ENCODE data around the gene MT1M. TPM values are rescaled to one million over a fixed set of nuclear protein-coding genes. Genes with fewer than 3 reads are reported as not detected.

MT1M gene
- total and polyA plus RNA-seq, 2 of the 8 experiments (the other 6 are each of a cell fraction or from before 2014, with no cell fraction given) = 2.1 TPM; not detected in 1

DNA sequence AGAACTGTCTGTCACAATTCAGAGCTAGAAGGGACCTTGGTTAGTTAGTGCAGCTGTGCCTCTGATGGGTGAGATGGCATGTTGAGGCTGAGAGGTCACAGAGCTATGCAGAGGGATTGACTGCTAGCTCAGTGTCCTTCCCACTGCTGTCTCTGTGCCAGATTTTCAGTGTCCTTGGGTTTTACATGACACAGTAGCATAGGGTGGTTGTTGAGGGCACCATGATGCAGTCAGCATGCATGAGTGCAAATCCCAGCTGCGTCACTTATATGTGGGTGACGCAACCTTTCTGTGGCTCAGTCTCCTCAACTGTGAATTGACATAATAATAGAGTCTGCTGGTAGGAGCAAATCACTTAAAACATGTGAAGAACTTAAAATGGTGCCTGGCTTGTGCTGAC, 8.7 kb downstream of the MT1M start:
- H3K23me2 ChIP-seq (ENCODE audit: low read depth, low read length) = peaks cover 9% of the 10 kb centered on the region
- H3K36me3 ChIP-seq (ENCODE audit: control insufficient read depth in 2 of 4, insufficient read depth in 4 of 4, low read length in 3 of 4) = no peaks in the 10 kb centered on the region
- POLR2A ChIA-PET (ENCODE audit: partially characterized antibody) = interaction anchor here (1.0 to 6.3 kb wide), 5 partner anchors 14 to 43 kb away, joined by 3 to 30 read pairs (median 4); partner anchors contain the start of gene MT1F
- H3K4me3 ChIP-seq (ENCODE audit: extremely low read depth in 1 of 4, insufficient read depth in 2 of 4, low read depth in 3 of 4, low read length in 4 of 4) = no peak overlapping the region
- no peak overlapping the region for H2BK12ac ChIP-seq (ENCODE audit: low read depth, low read length)
- CTCF ChIA-PET (ENCODE audit: partially characterized antibody) = interaction anchor here (0.6 to 4.1 kb wide), 10 partner anchors 10 to 279 kb away, joined by 3 to 28 read pairs (median 3); partner anchors contain the start of gene MT1B
- H2BK20ac ChIP-seq (ENCODE audit: low read length) = no peak overlapping the region; the same call in 1 of the 2 replicates
- no peak overlapping the region for H2BK5ac ChIP-seq (ENCODE audit: low read depth, low read length)
- peaks cover 3 to 17% (median 6%) of the 10 kb centered on the region in 4 experiments for H3K4me1 ChIP-seq (replicated peaks in 1 of 4; ENCODE audit: control insufficient read depth in 3 of 4, insufficient read depth in 4 of 4, low read length in 3 of 4)
- H2AK5ac ChIP-seq (ENCODE audit: low read depth, low read length) = no peak overlapping the region
- no peak overlapping the region for H3K56ac ChIP-seq (replicated peaks; ENCODE audit: insufficient read length, low read depth, low read length)
- H3K14ac ChIP-seq (ENCODE audit: insufficient read length) = no peak overlapping the region
- H4K8ac ChIP-seq (ENCODE audit: extremely low read depth, insufficient read depth, low read length) = no peak overlapping the region
- no peak overlapping the region for H2BK15ac ChIP-seq (ENCODE audit: low read length)
- H4K20me1 ChIP-seq (replicated peaks in 1 of 2; ENCODE audit: control insufficient read depth in 1 of 2, insufficient read depth in 2 of 2, low read length in 2 of 2) = peaks cover 5 to 31% of the 10 kb centered on the region in 2 experiments
- FAIRE-seq (no peak), DNase-seq (ENCODE audit: low read depth in 1 of 2, low spot score in 2 of 2) (no peak)
- no peak overlapping the region for H3K18ac ChIP-seq (ENCODE audit: extremely low read depth, low read length)
- no peak overlapping the region for H2AFZ ChIP-seq (ENCODE audit: low read length)
- no peak overlapping the region for H3K4me2 ChIP-seq (ENCODE audit: insufficient read depth in 1 of 2, low read depth in 2 of 2, low read length in 2 of 2)
- H2BK120ac ChIP-seq (replicated peaks; ENCODE audit: low read depth, low read length) = no peak overlapping the region
- TF ChIP-seq CEBPB (IDR thresholded peaks at IDR 0.05; ENCODE audit: low read depth, low read length) = peak; percentile 19; the same call in 1 of the 2 replicates
- no peak for TF ChIP-seq POLR2A (IDR thresholded peaks at IDR 0.05; ENCODE audit: control extremely low read depth in 1 of 2, low read depth in 2 of 2, low read length in 2 of 2)
- TF ChIP-seq CHD2 (IDR thresholded peaks at IDR 0.05; ENCODE audit: low read length) = no peak
- no peak for TF ChIP-seq FOSL1 (IDR thresholded peaks at IDR 0.05; ENCODE audit: insufficient read depth, low read depth, low read length)
- no peak for TF ChIP-seq SIN3A (conservative IDR thresholded peaks at IDR 0.05 in 1 of 2, IDR thresholded peaks at IDR 0.05 in 1 of 2; ENCODE audit: low read depth in 1 of 2, low read length in 2 of 2)
- no peak overlapping the region for H4K5ac ChIP-seq (ENCODE audit: insufficient read length, low read depth, low read length)
- H3K79me2 ChIP-seq (ENCODE audit: control insufficient read depth in 1 of 2, insufficient read depth in 2 of 2, low read length in 2 of 2) = no peaks in the 10 kb centered on the region
- peaks cover 87 to 100% (median 99%) of the 10 kb centered on the region in 4 experiments for H3K27me3 ChIP-seq (replicated peaks in 1 of 4; ENCODE audit: control insufficient read depth in 3 of 4, extremely low read depth in 1 of 4, insufficient read depth in 3 of 4, low read length in 3 of 4)
- no peak overlapping the region for H3K9ac ChIP-seq (replicated peaks in 1 of 4; ENCODE audit: extremely low read depth in 1 of 4, low read depth in 3 of 4, low read length in 3 of 4)
- H3K4ac ChIP-seq (replicated peaks; ENCODE audit: insufficient read length, low read depth, low read length) = no peak overlapping the region
- 68% methylated on average over 2 of the region's 2 CpGs; no CpG with 5 or more reads in 1 of the 2 experiments for WGBS, 2 experiments (ENCODE audit: extremely low coverage in 1 of 2, insufficient coverage in 1 of 2, insufficient read length in 1 of 2, insufficient replicate concordance in 2 of 2, low coverage in 1 of 2, low lambda C conversion rate in 2 of 2, missing lambda C conversion rate in 1 of 2)
- H3K27ac ChIP-seq (ENCODE audit: low read depth, low read length) = no peak overlapping the region
- no peak overlapping the region for H4K91ac ChIP-seq (replicated peaks; ENCODE audit: insufficient read length, low read length)
- no peak overlapping the region for H3K23ac ChIP-seq (ENCODE audit: insufficient read length)
- H3K79me1 ChIP-seq (ENCODE audit: low read depth, low read length) = no peaks in the 10 kb centered on the region
- H3K9me3 ChIP-seq (ENCODE audit: insufficient read depth in 2 of 2, low read depth in 1 of 2, low read length in 1 of 2) = no peaks in the 10 kb centered on the region

Data from H1 (cell line).